Subcutaneous adipose tissue (tissue), 4 donors: ENCODE measurements around the gene MDGA2. TPM values are rescaled to one million over a fixed set of nuclear protein-coding genes. Genes with fewer than 3 reads are reported as not detected.

Experiments used
- CTCF ChIP-seq: fragments of 450-650 bp; IDR thresholded peaks from one replicate; pipeline ENCODE4 v1.5.1; 2016; ENCODE audit warnings: low read depth, mild to moderate bottlenecking, control low read depth, antibody characterized with exemption, moderate library complexity
- total RNA-seq, 4 donors: library from RNA; depleted of rRNA; stranded (reverse); fragments of >200 nt; gene quantifications; one replicate each; pipeline ENCODE4 v1.1.0, GENCODE V29; 2016

Gene MDGA2
- total RNA-seq, 4 donors from 2014 or later = 1.1 TPM; not detected in 3

- no peak for TF ChIP-seq CTCF
These were observed 253.2 kb downstream of the MDGA2 start for GRCh38 chr14:47422191-47422590.

GRCh38 chr14:47411523-47411922 is 263.9 kb downstream of the MDGA2 start:
- no peak for TF ChIP-seq CTCF

GRCh38 chr14:47392326-47392725 is 283.1 kb downstream of the MDGA2 start:
- TF ChIP-seq CTCF = no peak

- TF ChIP-seq CTCF = no peak
These were observed 284.4 kb downstream of the MDGA2 start for GRCh38 chr14:47390831-47391504.

GRCh38 chr14:47389535-47389934 is 285.9 kb downstream of the MDGA2 start:
- TF ChIP-seq CTCF = no peak

GRCh38 chr14:47366006-47366405 is 309.4 kb downstream of the MDGA2 start:
- TF ChIP-seq CTCF = no peak

- TF ChIP-seq CTCF = no peak
These were observed 310.2 kb downstream of the MDGA2 start for GRCh38 chr14:47365233-47365632.
